HEK293 (cell line): ENCODE measurements around the gene UBXN11.

ENCODE experiments used
- MEIS1 ChIP-seq: sonication (generic); formaldehyde crosslinking; IDR thresholded peaks from 2 replicates; pipeline ENCODE4 v1.8.1; 2022; ENCODE audit warnings: missing genetic modification reagents, mild to moderate bottlenecking, borderline replicate concordance
- REPIN1 ChIP-seq: fragments of 450-650 bp; formaldehyde crosslinking; IDR thresholded peaks from 2 replicates; pipeline ENCODE4 v1.5.1; 2017; ENCODE audit warnings: missing biosample characterization, missing genetic modification characterization, low read depth
- SP2 ChIP-seq: fragments of 450-650 bp; formaldehyde crosslinking; IDR thresholded peaks from 2 replicates; pipeline ENCODE4 v1.5.1; 2016; ENCODE audit warnings: missing biosample characterization, missing genetic modification characterization
- SP3 ChIP-seq: fragments of 450-650 bp; formaldehyde crosslinking; IDR thresholded peaks from 2 replicates; pipeline ENCODE4 v1.5.1; 2016; ENCODE audit warnings: missing biosample characterization, missing genetic modification characterization
- TCF7L2 ChIP-seq: IDR thresholded peaks from 2 replicates; pipeline ENCODE4 v1.6.1; 2011; ENCODE audit warnings: low read depth, mild to moderate bottlenecking, inconsistent platforms, low read length, moderate library complexity, borderline replicate concordance
- ZBTB11 ChIP-seq: fragments of 450-650 bp; formaldehyde crosslinking; conservative IDR thresholded peaks from 2 replicates; pipeline ENCODE4 v1.5.1; 2016; ENCODE audit warnings: low read depth, missing biosample characterization, missing genetic modification characterization
- ZBTB20 ChIP-seq: fragments of 450-650 bp; formaldehyde crosslinking; IDR thresholded peaks from 2 replicates; pipeline ENCODE4 v1.5.1; 2016; ENCODE audit warnings: missing biosample characterization, missing genetic modification characterization
- ZEB2 ChIP-seq: fragments of 450-650 bp; formaldehyde crosslinking; IDR thresholded peaks from 2 replicates; pipeline ENCODE4 v1.5.1; 2016; ENCODE audit warnings: missing biosample characterization, missing genetic modification characterization
- ZFP69B ChIP-seq: fragments of 450-650 bp; formaldehyde crosslinking; IDR thresholded peaks from 2 replicates; pipeline ENCODE4 v1.5.1; 2016; ENCODE audit warnings: missing biosample characterization, missing genetic modification characterization
- ZNF280D ChIP-seq: fragments of 450-650 bp; formaldehyde crosslinking; IDR thresholded peaks from 2 replicates; pipeline ENCODE4 v1.5.1; 2016; ENCODE audit warnings: missing biosample characterization, missing genetic modification characterization
- ZNF335 ChIP-seq: fragments of 450-650 bp; formaldehyde crosslinking; conservative IDR thresholded peaks from 2 replicates; pipeline ENCODE4 v1.5.1; 2016; ENCODE audit warnings: missing biosample characterization, missing genetic modification characterization
- ZNF341 ChIP-seq: fragments of 450-650 bp; formaldehyde crosslinking; IDR thresholded peaks from 2 replicates; pipeline ENCODE4; 2016; ENCODE audit warnings: low read depth, missing biosample characterization, missing genetic modification characterization
- ZNF394 ChIP-seq: fragments of 450-650 bp; formaldehyde crosslinking; IDR thresholded peaks from 2 replicates; pipeline ENCODE4 v1.5.1; 2016; ENCODE audit warnings: missing biosample characterization, missing genetic modification characterization, mild to moderate bottlenecking, moderate library complexity, borderline replicate concordance
- ZNF433 ChIP-seq: fragments of 450-650 bp; formaldehyde crosslinking; IDR thresholded peaks from 2 replicates; pipeline ENCODE4 v1.5.1; 2016; ENCODE audit warnings: missing biosample characterization, missing genetic modification characterization, low read depth
- ZNF510 ChIP-seq: fragments of 450-650 bp; formaldehyde crosslinking; IDR thresholded peaks from 2 replicates; pipeline ENCODE4 v1.5.1; 2018; ENCODE audit warnings: mild to moderate bottlenecking, missing genetic modification characterization, missing biosample characterization; ENCODE audit not compliant: insufficient replicate concordance
- ZNF513 ChIP-seq: fragments of 450-650 bp; IDR thresholded peaks from 2 replicates; pipeline ENCODE4 v1.5.1; 2018; ENCODE audit warnings: missing biosample characterization, missing genetic modification characterization
- ZNF514 ChIP-seq: fragments of 450-650 bp; formaldehyde crosslinking; IDR thresholded peaks from 2 replicates; pipeline ENCODE4 v1.5.1; 2016; ENCODE audit warnings: missing biosample characterization, missing genetic modification characterization
- ZNF549 ChIP-seq: fragments of 450-650 bp; IDR thresholded peaks from 2 replicates; pipeline ENCODE4 v1.5.1; 2018; ENCODE audit warnings: missing biosample characterization, missing genetic modification characterization, mild to moderate bottlenecking, inconsistent platforms, moderate library complexity
- ZNF600 ChIP-seq: fragments of 450-650 bp; formaldehyde crosslinking; IDR thresholded peaks from 2 replicates; pipeline ENCODE4 v1.5.1; 2016; ENCODE audit warnings: missing biosample characterization, missing genetic modification characterization
- ZNF624 ChIP-seq: fragments of 450-650 bp; formaldehyde crosslinking; IDR thresholded peaks from 2 replicates; pipeline ENCODE4 v1.5.1; 2017; ENCODE audit warnings: missing biosample characterization, missing genetic modification characterization
- ZNF626 ChIP-seq: fragments of 450-650 bp; sonication (Bioruptor Pico); formaldehyde crosslinking; IDR thresholded peaks from 2 replicates; pipeline ENCODE4 v1.5.1; 2018; ENCODE audit warnings: missing biosample characterization, missing genetic modification characterization, inconsistent platforms
- ZNF670 ChIP-seq: fragments of 450-650 bp; formaldehyde crosslinking; IDR thresholded peaks from 2 replicates; pipeline ENCODE4 v1.5.1; 2016; ENCODE audit warnings: missing biosample characterization, missing genetic modification characterization, low read depth
- ZNF777 ChIP-seq: fragments of 450-650 bp; formaldehyde crosslinking; IDR thresholded peaks from 2 replicates; pipeline ENCODE4 v1.5.1; 2017; ENCODE audit warnings: missing biosample characterization, missing genetic modification characterization, borderline replicate concordance
- ZSCAN30 ChIP-seq: fragments of 450-650 bp; IDR thresholded peaks from 2 replicates; pipeline ENCODE4 v1.5.1; 2018; ENCODE audit warnings: missing biosample characterization, mild to moderate bottlenecking, missing genetic modification characterization, moderate library complexity
- ZSCAN4 ChIP-seq: fragments of 450-650 bp; formaldehyde crosslinking; IDR thresholded peaks from 2 replicates; pipeline ENCODE4 v1.5.1; 2017; ENCODE audit warnings: missing biosample characterization, missing genetic modification characterization
- TF ChIP-seq, protein P1 (sequence below): fragments of 450-650 bp; formaldehyde crosslinking; IDR thresholded peaks from 2 replicates; pipeline ENCODE4 v1.5.1; 2016; ENCODE audit warnings: missing biosample characterization, missing genetic modification characterization
- TF ChIP-seq, protein P2 (sequence below): fragments of 450-650 bp; formaldehyde crosslinking; IDR thresholded peaks from 2 replicates; pipeline ENCODE4 v1.5.1; 2016; ENCODE audit warnings: missing biosample characterization, missing genetic modification characterization

Gene UBXN11

DNA sequence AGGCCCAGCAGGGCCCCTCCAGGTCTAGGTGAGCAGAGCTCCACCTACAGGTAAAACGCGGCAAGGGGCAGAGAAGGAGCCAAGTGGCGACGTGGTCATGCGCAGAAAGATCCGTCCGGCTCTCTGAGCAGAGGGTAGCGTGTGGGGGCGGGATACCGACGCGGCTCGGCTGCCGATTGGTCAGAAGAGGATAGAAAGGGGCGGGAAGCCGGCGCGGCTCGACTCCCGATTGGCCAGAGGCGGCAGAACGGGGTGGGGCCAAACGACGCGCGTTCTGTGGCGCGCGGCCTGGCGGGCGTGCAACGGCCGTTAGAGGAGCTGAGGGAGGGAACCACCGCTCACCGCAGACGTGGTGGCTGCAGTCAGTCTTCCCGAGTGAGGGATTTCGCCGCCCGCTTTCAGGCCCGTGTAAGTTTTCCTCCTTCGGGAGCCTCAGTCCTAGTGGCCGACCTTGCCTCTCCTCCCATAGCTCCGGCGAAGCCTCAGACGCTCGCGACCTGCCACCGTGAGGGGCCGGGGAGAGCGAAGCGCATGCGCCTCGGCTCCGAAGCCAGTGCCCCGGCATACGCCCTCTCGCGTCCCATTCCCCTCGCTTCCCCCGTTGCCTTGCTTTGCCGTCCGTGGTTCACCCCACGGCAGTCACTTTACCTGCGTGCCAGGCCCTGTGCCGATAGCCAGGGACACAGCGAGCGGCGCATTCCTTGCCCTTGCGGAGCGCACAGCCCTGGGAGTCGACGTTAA, 72.4 kb downstream of the UBXN11 start, which contains the start of gene CEP85 (continued):
- TF ChIP-seq, protein P1, sequence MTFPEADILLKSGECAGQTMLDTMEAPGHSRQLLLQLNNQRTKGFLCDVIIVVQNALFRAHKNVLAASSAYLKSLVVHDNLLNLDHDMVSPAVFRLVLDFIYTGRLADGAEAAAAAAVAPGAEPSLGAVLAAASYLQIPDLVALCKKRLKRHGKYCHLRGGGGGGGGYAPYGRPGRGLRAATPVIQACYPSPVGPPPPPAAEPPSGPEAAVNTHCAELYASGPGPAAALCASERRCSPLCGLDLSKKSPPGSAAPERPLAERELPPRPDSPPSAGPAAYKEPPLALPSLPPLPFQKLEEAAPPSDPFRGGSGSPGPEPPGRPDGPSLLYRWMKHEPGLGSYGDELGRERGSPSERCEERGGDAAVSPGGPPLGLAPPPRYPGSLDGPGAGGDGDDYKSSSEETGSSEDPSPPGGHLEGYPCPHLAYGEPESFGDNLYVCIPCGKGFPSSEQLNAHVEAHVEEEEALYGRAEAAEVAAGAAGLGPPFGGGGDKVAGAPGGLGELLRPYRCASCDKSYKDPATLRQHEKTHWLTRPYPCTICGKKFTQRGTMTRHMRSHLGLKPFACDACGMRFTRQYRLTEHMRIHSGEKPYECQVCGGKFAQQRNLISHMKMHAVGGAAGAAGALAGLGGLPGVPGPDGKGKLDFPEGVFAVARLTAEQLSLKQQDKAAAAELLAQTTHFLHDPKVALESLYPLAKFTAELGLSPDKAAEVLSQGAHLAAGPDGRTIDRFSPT (tag by site-specific recombination) = no peak
- TF ChIP-seq TCF7L2 = no peak
- TF ChIP-seq ZNF510 (tag by site-specific recombination) = no peak
- TF ChIP-seq ZNF626 (tag by site-specific recombination) = no peak
- peak; percentile 80; the same call in 1 of the 2 replicates for TF ChIP-seq ZNF394 (tag by site-specific recombination)
- no peak for TF ChIP-seq ZNF280D (tag by site-specific recombination)
- TF ChIP-seq ZNF624 (tag by site-specific recombination) = no peak
- TF ChIP-seq, protein P2, sequence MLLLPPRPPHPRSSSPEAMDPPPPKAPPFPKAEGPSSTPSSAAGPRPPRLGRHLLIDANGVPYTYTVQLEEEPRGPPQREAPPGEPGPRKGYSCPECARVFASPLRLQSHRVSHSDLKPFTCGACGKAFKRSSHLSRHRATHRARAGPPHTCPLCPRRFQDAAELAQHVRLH = peak; percentile 8; the same call in 1 of the 2 replicates
- peak; percentile 91 for TF ChIP-seq ZNF341 (tag by site-specific recombination)
- no peak for TF ChIP-seq ZNF433 (tag by site-specific recombination)
- no peak for TF ChIP-seq MEIS1 (CRISPR knock-in tag)
- TF ChIP-seq ZBTB20 = peak; percentile 84
- TF ChIP-seq ZNF514 (tag by site-specific recombination) = no peak
- peak; percentile 93 for TF ChIP-seq ZNF335 (tag by site-specific recombination)
- no peak for TF ChIP-seq ZNF670 (tag by site-specific recombination)
- TF ChIP-seq SP2 (tag by site-specific recombination) = peak; percentile 99
- peak; percentile 98 for TF ChIP-seq ZEB2 (tag by site-specific recombination)
- TF ChIP-seq ZSCAN4 (tag by site-specific recombination) = 0 out of 2 replicates have a peak, but pooled peaks have one; percentile 13
- TF ChIP-seq ZNF600 = peak; percentile 77
- peak; percentile 59 for TF ChIP-seq ZSCAN30 (tag by site-specific recombination)
- no peak for TF ChIP-seq ZNF549 (tag by site-specific recombination)
- no peak for TF ChIP-seq ZNF513 (tag by site-specific recombination)
- 0 out of 2 replicates have a peak, but pooled peaks have one; percentile 48 for TF ChIP-seq REPIN1 (tag by site-specific recombination)
- TF ChIP-seq ZBTB11 (tag by site-specific recombination) = peak; percentile 45
- peak; percentile 84 for TF ChIP-seq SP3 (tag by site-specific recombination)
- TF ChIP-seq ZFP69B (tag by site-specific recombination) = no peak
- no peak for TF ChIP-seq ZNF777
